HG02981 (cell line): ENCODE results near the gene SELENOP.

Source experiments
- ATAC-seq: cut with Tn5 transposase; IDR thresholded peaks from one replicate; pipeline ENCODE4 v1.9.1; 2021; ENCODE audit warnings: mild to moderate bottlenecking, moderate library complexity; ENCODE audit not compliant: unreplicated experiment

SELENOP gene

GRCh38 chr5:42798284-42799240, 13.1 kb downstream of the SELENOP start:
- no peak for ATAC-seq

- no peak for ATAC-seq
Observed at GRCh38 chr5:42791151-42791550, 20.5 kb downstream of the SELENOP start.

- no peak for ATAC-seq
Observed at GRCh38 chr5:42787845-42788244, 23.8 kb downstream of the SELENOP start.

GRCh38 chr5:42787073-42787472, 24.6 kb downstream of the SELENOP start:
- no peak for ATAC-seq

- ATAC-seq = no peak
Observed at GRCh38 chr5:42785756-42786155, 25.9 kb downstream of the SELENOP start.

GRCh38 chr5:42784132-42784531, 27.6 kb downstream of the SELENOP start:
- no peak for ATAC-seq

GRCh38 chr5:42781584-42781983, 30.1 kb downstream of the SELENOP start:
- no peak for ATAC-seq

GRCh38 chr5:42779083-42779482, 32.6 kb downstream of the SELENOP start:
- ATAC-seq = no peak

GRCh38 chr5:42772265-42772993, 39.3 kb downstream of the SELENOP start:
- no peak for ATAC-seq

- ATAC-seq = no peak
Observed at GRCh38 chr5:42770003-42770402, 41.7 kb downstream of the SELENOP start.

GRCh38 chr5:42768106-42768504, 43.6 kb downstream of the SELENOP start:
- no peak for ATAC-seq

- ATAC-seq = no peak
Observed at GRCh38 chr5:42767491-42768105, 44.1 kb downstream of the SELENOP start.

- ATAC-seq = no peak
Observed at GRCh38 chr5:42761791-42762190, 49.9 kb downstream of the SELENOP start.

GRCh38 chr5:42760426-42760825, 51.3 kb downstream of the SELENOP start:
- no peak for ATAC-seq

- ATAC-seq = no peak
Observed at GRCh38 chr5:42759456-42759855, 52.2 kb downstream of the SELENOP start.

GRCh38 chr5:42756606-42757601, 54.8 kb downstream of the SELENOP start, which contains the start of gene CCDC152:
Gene CCDC152, plus strand, starts transcription at chr5:42756818. Its CDS starts 2,304 bp downstream, at chr5:42759122.
- peak; percentile 87 for ATAC-seq

GRCh38 chr5:42753099-42753498, 58.6 kb downstream of the SELENOP start:
- ATAC-seq = no peak

- no peak for ATAC-seq
Observed at GRCh38 chr5:42751044-42751443, 60.6 kb downstream of the SELENOP start.

- no peak for ATAC-seq
Observed at GRCh38 chr5:42750507-42750906, 61.2 kb downstream of the SELENOP start.
